RWPE2 (cell line): ENCODE data around the gene HOTAIR.

Experiments
- ATAC-seq: fragments of 200-7000 bp; cut with Tn5 transposase; 3 replicates; pipeline ENCODE4 v1.9.1; 2021; ENCODE audit warnings: low read depth
- DNase-seq: peaks from one replicate; pipeline ENCODE4 v3.0.0-alpha.2; 2020; ENCODE audit warnings: low spot score
- H3K27ac ChIP-seq: fragments of 450-650 bp; 2 replicates; pipeline ENCODE4 v1.5.1; 2017; ENCODE audit warnings: mild to moderate bottlenecking; ENCODE audit not compliant: poor library complexity, severe bottlenecking
- H3K27me3 ChIP-seq: fragments of 250-450 bp; sonication (Bioruptor Pico); 2 replicates; pipeline ENCODE4 v1.5.1; 2021; ENCODE audit warnings: mild to moderate bottlenecking, moderate library complexity; ENCODE audit not compliant: insufficient read depth, poor library complexity, severe bottlenecking
- H3K36me3 ChIP-seq: fragments of 250-450 bp; sonication (Bioruptor Pico); 2 replicates; pipeline ENCODE4 v1.5.1; 2020; ENCODE audit warnings: low read depth, mild to moderate bottlenecking, moderate library complexity
- H3K4me1 ChIP-seq: fragments of 250-450 bp; sonication (Bioruptor Pico); 2 replicates; pipeline ENCODE4 v1.5.1; 2021; ENCODE audit warnings: mild to moderate bottlenecking, moderate library complexity; ENCODE audit not compliant: insufficient read depth, poor library complexity, severe bottlenecking
- H3K4me3 ChIP-seq: fragments of 250-450 bp; sonication (Bioruptor Pico); 2 replicates; pipeline ENCODE4 v1.5.1; 2021; ENCODE audit warnings: mild to moderate bottlenecking, moderate library complexity; ENCODE audit not compliant: severe bottlenecking
- H3K9me3 ChIP-seq: fragments of 250-450 bp; sonication (Bioruptor Pico); 2 replicates; pipeline ENCODE4 v1.5.1; 2021; ENCODE audit warnings: mild to moderate bottlenecking, moderate library complexity; ENCODE audit not compliant: severe bottlenecking
- TF ChIP-seq, protein P1 (sequence below): fragments of 450-650 bp; IDR thresholded peaks from one replicate; pipeline ENCODE4 v1.5.1; 2017; ENCODE audit warnings: mild to moderate bottlenecking, moderate library complexity; ENCODE audit not compliant: poor library complexity, severe bottlenecking

The HOTAIR gene

DNA sequence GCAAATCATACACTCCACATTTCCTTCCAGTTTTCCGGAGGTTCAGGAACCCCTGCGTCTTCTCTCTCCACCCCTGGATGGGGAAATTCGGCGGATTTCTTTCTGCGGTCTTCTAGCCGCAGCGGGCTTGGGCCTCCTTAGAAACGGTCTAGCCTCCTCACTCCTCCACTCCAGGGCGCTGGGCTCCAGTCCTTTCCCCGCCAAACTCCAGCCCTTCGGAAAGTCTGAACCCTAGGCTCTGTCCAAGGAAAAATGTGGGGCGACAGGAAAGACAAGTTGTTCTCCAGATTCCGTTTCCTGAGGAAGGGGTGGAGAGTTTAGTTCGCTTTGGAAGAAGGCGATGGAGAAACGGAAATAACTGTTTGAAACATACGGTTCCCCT, 8.8 kb upstream of the HOTAIR start:
- Histone ChIP-seq H3K27ac (no peak overlapping the region), H3K36me3 (no peaks in the 10 kb centered on the region), H3K9me3 (no peaks in the 10 kb centered on the region), H3K4me3 (no peak overlapping the region), H3K4me1 (peaks cover 4% of the 10 kb centered on the region), H3K27me3 (peaks cover 93% of the 10 kb centered on the region)
- TF ChIP-seq, protein P1, sequence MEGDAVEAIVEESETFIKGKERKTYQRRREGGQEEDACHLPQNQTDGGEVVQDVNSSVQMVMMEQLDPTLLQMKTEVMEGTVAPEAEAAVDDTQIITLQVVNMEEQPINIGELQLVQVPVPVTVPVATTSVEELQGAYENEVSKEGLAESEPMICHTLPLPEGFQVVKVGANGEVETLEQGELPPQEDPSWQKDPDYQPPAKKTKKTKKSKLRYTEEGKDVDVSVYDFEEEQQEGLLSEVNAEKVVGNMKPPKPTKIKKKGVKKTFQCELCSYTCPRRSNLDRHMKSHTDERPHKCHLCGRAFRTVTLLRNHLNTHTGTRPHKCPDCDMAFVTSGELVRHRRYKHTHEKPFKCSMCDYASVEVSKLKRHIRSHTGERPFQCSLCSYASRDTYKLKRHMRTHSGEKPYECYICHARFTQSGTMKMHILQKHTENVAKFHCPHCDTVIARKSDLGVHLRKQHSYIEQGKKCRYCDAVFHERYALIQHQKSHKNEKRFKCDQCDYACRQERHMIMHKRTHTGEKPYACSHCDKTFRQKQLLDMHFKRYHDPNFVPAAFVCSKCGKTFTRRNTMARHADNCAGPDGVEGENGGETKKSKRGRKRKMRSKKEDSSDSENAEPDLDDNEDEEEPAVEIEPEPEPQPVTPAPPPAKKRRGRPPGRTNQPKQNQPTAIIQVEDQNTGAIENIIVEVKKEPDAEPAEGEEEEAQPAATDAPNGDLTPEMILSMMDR = no peak
- no peak for DNase-seq
- no peak for ATAC-seq

DNA sequence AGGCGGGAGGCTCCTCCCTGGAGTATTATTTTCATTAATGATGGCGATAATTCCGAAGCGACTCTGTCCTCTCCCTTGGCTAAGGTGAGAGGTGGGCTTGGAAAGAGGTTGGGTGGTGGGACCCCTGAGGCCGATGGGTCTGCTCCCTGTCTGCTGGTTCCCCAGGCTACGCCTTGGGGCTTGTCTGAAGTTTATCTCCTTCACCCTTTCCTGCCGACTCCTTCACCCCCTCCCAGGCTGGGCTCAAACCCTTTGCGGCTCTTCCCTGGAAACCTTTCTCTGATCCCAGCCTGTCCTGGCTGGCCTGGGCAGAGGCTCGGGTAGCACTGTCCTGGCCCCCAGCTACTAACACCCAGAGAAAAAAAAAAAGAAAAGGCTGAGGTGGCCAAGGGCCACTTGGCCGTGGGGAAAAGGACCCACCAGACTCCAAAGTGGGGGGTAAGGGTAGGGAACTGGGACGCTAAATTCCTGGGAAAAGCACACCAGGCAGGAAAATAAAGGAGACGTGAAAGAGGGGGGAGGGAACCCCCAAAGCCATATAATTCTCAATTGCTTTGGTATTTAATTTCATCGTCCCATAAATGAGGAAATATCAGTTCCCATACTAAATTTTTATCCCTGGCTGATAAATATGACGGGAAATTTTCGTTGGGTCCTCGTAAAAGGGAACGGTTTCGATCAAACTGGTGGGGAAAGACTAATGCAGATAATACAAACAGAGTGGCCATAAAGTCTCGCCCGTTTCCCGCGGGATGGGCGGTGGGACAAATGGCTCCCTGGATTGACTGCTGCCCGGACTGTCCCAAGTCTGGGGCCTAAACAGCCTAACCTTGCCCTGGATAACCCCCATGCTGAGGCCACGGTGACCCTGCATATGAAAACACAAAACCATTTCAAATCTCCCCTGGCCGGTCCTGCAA, 8.2 kb upstream of the HOTAIR start:
- DNase-seq = no peak

DNA sequence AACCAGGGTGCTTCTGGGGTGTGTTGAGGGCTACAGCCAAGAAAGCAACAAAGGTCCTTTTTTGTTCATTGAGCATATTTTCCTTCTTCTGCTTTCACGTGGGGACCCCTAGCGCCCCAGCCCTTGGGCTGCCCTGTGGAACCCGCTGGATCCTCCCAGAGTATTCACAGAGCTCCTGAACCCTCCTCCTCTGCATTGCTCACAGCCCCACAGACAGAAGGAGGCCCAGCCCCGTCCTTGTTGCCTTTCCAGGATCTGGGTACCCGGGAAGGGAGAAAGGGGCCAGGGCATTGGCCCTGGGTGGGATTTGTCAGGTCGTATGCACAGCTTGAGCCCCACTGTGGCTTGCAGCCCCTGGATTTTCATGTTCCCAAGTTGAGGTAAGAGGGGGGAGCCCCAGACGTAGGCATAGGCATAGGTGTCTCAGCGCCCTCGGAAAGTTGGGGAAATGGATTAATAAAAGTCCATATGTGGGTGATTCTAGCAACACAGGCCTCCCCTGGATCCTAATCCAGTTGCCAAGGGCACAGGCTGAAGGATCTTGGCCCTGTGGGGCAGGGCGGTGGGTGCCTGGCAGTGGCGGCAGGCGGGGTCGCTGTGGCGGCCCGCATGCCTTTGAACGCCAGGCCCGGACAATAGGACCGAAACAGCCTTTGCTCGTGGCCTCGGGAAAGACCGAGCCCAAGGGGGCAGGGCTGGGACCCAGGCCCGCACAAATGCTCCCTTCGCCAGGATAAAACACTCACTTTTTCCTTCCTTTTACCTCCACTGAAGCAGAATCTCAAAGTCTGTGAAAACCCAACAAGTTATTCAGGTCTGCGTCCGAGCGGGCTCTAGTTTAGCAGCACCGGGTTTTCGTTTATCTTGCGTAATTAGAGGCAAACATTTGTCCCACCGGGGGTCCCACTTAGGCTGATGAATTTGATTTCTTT, 7.1 kb upstream of the HOTAIR start:
- no peak overlapping the region for H3K27ac ChIP-seq
- ATAC-seq (no peak), DNase-seq (no peak)
- H3K4me3 ChIP-seq = no peak overlapping the region
- TF ChIP-seq, protein P1 = no peak
- peaks cover 6% of the 10 kb centered on the region for H3K4me1 ChIP-seq
- H3K27me3 ChIP-seq = peaks cover 90% of the 10 kb centered on the region
- H3K36me3 ChIP-seq = no peaks in the 10 kb centered on the region
- H3K9me3 ChIP-seq = no peaks in the 10 kb centered on the region

More for the DNA sequence above, 8.2 kb upstream of the HOTAIR start:
- Histone ChIP-seq H3K27me3 (peaks cover 90% of the 10 kb centered on the region), H3K4me1 (peaks cover 4% of the 10 kb centered on the region), H3K4me3 (no peak overlapping the region), H3K9me3 (no peaks in the 10 kb centered on the region), H3K36me3 (no peaks in the 10 kb centered on the region), H3K27ac (no peak overlapping the region)
- TF ChIP-seq, protein P1 = no peak
- ATAC-seq = no peak

DNA sequence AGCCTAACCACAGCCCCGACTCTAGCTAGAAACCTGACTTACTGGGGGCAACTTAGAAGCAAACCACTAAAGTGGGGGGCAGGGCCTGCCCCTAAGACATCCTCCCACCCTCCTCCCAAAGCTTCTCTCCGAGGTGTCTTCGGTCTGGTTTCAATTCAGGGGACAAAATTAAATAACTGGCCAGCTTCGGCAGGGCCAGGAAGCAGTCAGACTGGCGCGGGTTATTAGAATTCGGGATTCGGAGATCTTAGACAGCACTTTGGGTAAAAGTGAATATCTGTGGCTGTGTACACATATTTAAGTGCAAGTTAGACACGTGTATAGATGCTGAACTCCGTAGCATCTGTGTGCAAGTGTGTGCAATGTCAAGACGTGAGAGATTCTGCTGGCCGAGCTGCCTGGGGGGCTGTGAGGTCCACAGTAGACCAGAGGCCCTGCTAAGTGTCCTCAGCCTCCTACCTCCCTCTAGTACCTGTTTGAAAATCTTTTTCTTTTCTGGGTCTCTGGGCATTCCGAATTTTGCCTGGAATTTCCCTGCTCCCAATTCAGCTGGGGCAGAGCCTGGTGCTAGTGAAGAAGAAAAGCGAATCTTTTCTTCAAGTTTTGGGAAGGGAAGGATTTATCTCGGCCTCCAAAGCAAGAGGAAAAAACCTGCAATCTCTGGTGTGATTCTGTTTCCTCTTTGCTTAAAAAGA, 6.2 kb upstream of the HOTAIR start:
- no peak overlapping the region for H3K4me3 ChIP-seq
- H3K27me3 ChIP-seq = peaks cover 87% of the 10 kb centered on the region
- H3K27ac ChIP-seq = no peak overlapping the region
- ATAC-seq (no peak), DNase-seq (no peak)
- no peaks in the 10 kb centered on the region for H3K36me3 ChIP-seq
- H3K4me1 ChIP-seq = peaks cover 6% of the 10 kb centered on the region
- no peaks in the 10 kb centered on the region for H3K9me3 ChIP-seq
- TF ChIP-seq, protein P1 = no peak
